HG02678 (cell line): ENCODE measurements around the gene INSYN2A.

Source experiments
- ATAC-seq: cut with Tn5 transposase; IDR thresholded peaks from one replicate; pipeline ENCODE4 v1.9.1; 2021; ENCODE audit warnings: mild to moderate bottlenecking, moderate library complexity; ENCODE audit not compliant: unreplicated experiment

The INSYN2A gene

GRCh38 chr10:127196282-127197153 is at the start of gene INSYN2A:
INSYN2A (minus strand) TSS chr10:127196591; CDS start chr10:127176395, 20,196 bp downstream.
- no peak for ATAC-seq

GRCh38 chr10:127245456-127245855 is 49.1 kb upstream of the INSYN2A start:
- ATAC-seq: no peak

GRCh38 chr10:127243490-127244272 is 47.3 kb upstream of the INSYN2A start:
- no peak for ATAC-seq

GRCh38 chr10:127242914-127243313 is 46.5 kb upstream of the INSYN2A start:
- ATAC-seq: no peak

- no peak for ATAC-seq
These were observed 39.9 kb upstream of the INSYN2A start for GRCh38 chr10:127236266-127236665.

GRCh38 chr10:127234306-127234800 is 38.0 kb upstream of the INSYN2A start:
- no peak for ATAC-seq

GRCh38 chr10:127228195-127228787 is 31.9 kb upstream of the INSYN2A start:
- no peak for ATAC-seq

GRCh38 chr10:127227663-127228062 is 31.3 kb upstream of the INSYN2A start:
- no peak for ATAC-seq

- ATAC-seq: no peak
These were observed 30.6 kb upstream of the INSYN2A start for GRCh38 chr10:127227027-127227426.

GRCh38 chr10:127221281-127221680 is 24.9 kb upstream of the INSYN2A start:
- ATAC-seq: no peak

GRCh38 chr10:127218658-127219057 is 22.3 kb upstream of the INSYN2A start:
- ATAC-seq: no peak

- no peak for ATAC-seq
These were observed 20.4 kb upstream of the INSYN2A start for GRCh38 chr10:127216786-127217185.

- no peak for ATAC-seq
These were observed 19.9 kb upstream of the INSYN2A start for GRCh38 chr10:127216274-127216673.

GRCh38 chr10:127215866-127216265 is 19.5 kb upstream of the INSYN2A start:
- no peak for ATAC-seq

- ATAC-seq: no peak
These were observed 14.6 kb upstream of the INSYN2A start for GRCh38 chr10:127210936-127211466.

- ATAC-seq: no peak
These were observed 10.7 kb upstream of the INSYN2A start for GRCh38 chr10:127207081-127207480.

- ATAC-seq: no peak
These were observed 6.7 kb upstream of the INSYN2A start for GRCh38 chr10:127203067-127203466.

- ATAC-seq: no peak
These were observed 4.3 kb upstream of the INSYN2A start for GRCh38 chr10:127200646-127201045.

- ATAC-seq: no peak
These were observed 2.3 kb upstream of the INSYN2A start for GRCh38 chr10:127198721-127199120.

GRCh38 chr10:127198307-127198706 is 1.9 kb upstream of the INSYN2A start:
- ATAC-seq: no peak

- no peak for ATAC-seq
These were observed 702 bp upstream of the INSYN2A start for GRCh38 chr10:127197154-127197432.
